IMR-90 (cell line): ENCODE results near the gene MAML3. TPM values are rescaled to one million over a fixed set of nuclear protein-coding genes. Genes with fewer than 3 reads are reported as not detected.

ENCODE experiments used
- ATAC-seq: fragments of 200-7000 bp; cut with Tn5 transposase; 2 replicates; pipeline ENCODE4 v1.9.1; 2020; ENCODE audit warnings: low read depth, mild to moderate bottlenecking, moderate library complexity
- BruUV-seq: library from RNA; stranded (reverse); fragments of 400-500 nt; replicated peaks from 2 replicates; lab custom pipeline; 2021; lab: Mats Ljungman, UMichigan
- CTCF ChIA-PET: fragments of 300-600 bp; formaldehyde crosslinking; extraction: SDS; loops from one replicate; lab custom pipeline; 2021; ENCODE audit warnings: antibody characterized with exemption; lab: Yijun Ruan, JAX
- POLR2A ChIA-PET: fragments of 300-600 bp; sonication (Branson Sonifier 250); formaldehyde crosslinking; loops from one replicate; lab custom pipeline; 2022; ENCODE audit warnings: antibody characterized with exemption; ENCODE audit not compliant: unreplicated experiment; lab: Charles Lee
- DNase-seq: peaks from one replicate; pipeline ENCODE4 v3.0.0; 2013
- H2AFZ ChIP-seq: replicated peaks from 2 replicates; pipeline ENCODE3; 2013; ENCODE audit warnings: low read length, mild to moderate bottlenecking; ENCODE audit not compliant: poor library complexity
- H2AK5ac ChIP-seq: 2 replicates; pipeline ENCODE4 v1.6.1; 2013; ENCODE audit warnings: low read depth, low read length, inconsistent platforms
- H2AK9ac ChIP-seq: replicated peaks from 2 replicates; pipeline ENCODE3; 2013; ENCODE audit warnings: mild to moderate bottlenecking, low read depth, low read length, moderate library complexity; ENCODE audit not compliant: poor library complexity
- H2BK120ac ChIP-seq: 2 replicates; pipeline ENCODE4 v1.6.1; 2013; ENCODE audit warnings: low read depth, low read length, inconsistent platforms
- H2BK15ac ChIP-seq: 3 replicates; pipeline ENCODE4 v1.6.1; 2013; ENCODE audit warnings: low read depth, low read length, inconsistent platforms
- H2BK20ac ChIP-seq: 2 replicates; pipeline ENCODE4 v1.6.1; 2013; ENCODE audit warnings: low read depth, mild to moderate bottlenecking, inconsistent platforms, low read length, moderate library complexity
- H2BK5ac ChIP-seq: 2 replicates; pipeline ENCODE4 v1.6.1; 2013; ENCODE audit warnings: mild to moderate bottlenecking, low read depth, low read length, inconsistent platforms; ENCODE audit not compliant: poor library complexity, severe bottlenecking
- H3K14ac ChIP-seq: replicated peaks from 2 replicates; pipeline ENCODE4 v1.6.1; 2013; ENCODE audit warnings: low read depth, low read length, inconsistent platforms
- H3K18ac ChIP-seq: 2 replicates; pipeline ENCODE4 v1.6.1; 2013; ENCODE audit warnings: low read depth, low read length, control low read depth
- H3K23ac ChIP-seq: 2 replicates; pipeline ENCODE4 v1.6.1; 2013; ENCODE audit warnings: low read depth, low read length, inconsistent platforms
- H3K27ac ChIP-seq: 2 replicates; pipeline ENCODE4 v1.5.1; 2013; ENCODE audit warnings: mild to moderate bottlenecking, control low read depth, low read length; ENCODE audit not compliant: insufficient read depth
- H3K27me3 ChIP-seq: 2 replicates; pipeline ENCODE4 v1.6.1; 2013; ENCODE audit warnings: low read length; ENCODE audit not compliant: control insufficient read depth, insufficient read depth
- H3K36me3 ChIP-seq: 2 replicates; pipeline ENCODE4 v1.6.1; 2013; ENCODE audit warnings: low read length, mixed read lengths; ENCODE audit not compliant: control insufficient read depth, insufficient read depth
- H3K4ac ChIP-seq: 2 replicates; pipeline ENCODE4 v1.6.1; 2013; ENCODE audit warnings: low read depth, low read length, inconsistent platforms
- H3K4me1 ChIP-seq: 2 replicates; pipeline ENCODE4 v1.6.1; 2013; ENCODE audit warnings: low read length, mixed read lengths; ENCODE audit not compliant: control insufficient read depth, insufficient read depth
- H3K4me2 ChIP-seq: 2 replicates; pipeline ENCODE4 v1.6.1; 2013; ENCODE audit warnings: low read depth, mild to moderate bottlenecking, control low read depth, low read length, moderate library complexity
- H3K4me3 ChIP-seq: 2 replicates; pipeline ENCODE4 v1.5.1; 2013; ENCODE audit warnings: low read depth, mild to moderate bottlenecking, control low read depth, low read length, moderate library complexity; ENCODE audit not compliant: insufficient read depth
- H3K56ac ChIP-seq: 2 replicates; pipeline ENCODE4 v1.6.1; 2013; ENCODE audit warnings: low read length, inconsistent platforms; ENCODE audit not compliant: insufficient read depth; ENCODE audit errors: extremely low read depth
- H3K79me1 ChIP-seq, 2 experiments: 2 replicates each; pipeline ENCODE4 v1.6.1; 2013; ENCODE audit warnings: low read length in 2 of 2, inconsistent platforms in 1 of 2, low read depth in 1 of 2
- H3K9ac ChIP-seq: 2 replicates; pipeline ENCODE4 v1.6.1; 2013; ENCODE audit warnings: low read depth, low read length, control low read depth
- H3K9me1 ChIP-seq: 2 replicates; pipeline ENCODE4 v1.6.1; 2013; ENCODE audit warnings: low read length, inconsistent platforms; ENCODE audit not compliant: insufficient read depth
- H3K9me3 ChIP-seq: 2 replicates; pipeline ENCODE4 v1.6.1; 2013; ENCODE audit warnings: low read length; ENCODE audit not compliant: control insufficient read depth, insufficient read depth
- H4K20me1 ChIP-seq: 2 replicates; pipeline ENCODE4 v1.6.1; 2013; ENCODE audit warnings: low read length, inconsistent platforms; ENCODE audit not compliant: insufficient read depth
- H4K5ac ChIP-seq: 2 replicates; pipeline ENCODE4 v1.6.1; 2013; ENCODE audit warnings: mild to moderate bottlenecking, low read depth, low read length, control low read depth
- H4K8ac ChIP-seq, 2 experiments: 2 replicates each; pipeline ENCODE4 v1.6.1; 2013; ENCODE audit warnings: low read depth in 2 of 2, low read length in 2 of 2, control low read depth in 1 of 2, inconsistent platforms in 1 of 2
- H4K91ac ChIP-seq: 2 replicates; pipeline ENCODE4 v1.6.1; 2013; ENCODE audit warnings: low read depth, low read length, inconsistent platforms; ENCODE audit not compliant: insufficient read depth
- RFX5 ChIP-seq: IDR thresholded peaks from 2 replicates; pipeline ENCODE4 v1.8.0; 2012; ENCODE audit warnings: low read depth, mild to moderate bottlenecking, low read length, moderate library complexity
- WGBS, 2 experiments: methylation state at CpG; one replicate each; pipeline versions ENCODE4 v1.1.5 to v1.1.7; 2013; ENCODE audit warnings: missing lambda C conversion rate in 2 of 2; ENCODE audit not compliant: insufficient read length in 1 of 2; ENCODE audit errors: extremely low coverage in 2 of 2; 5-methylcytosine and 5-hydroxymethylcytosine counted together
- dilution Hi-C: fragments of 300-500 bp; cut with HindIII; formaldehyde crosslinking; loops from one replicate; pipeline ENCODE4 v1.14.3; 2018; ENCODE audit warnings: low sequenced_read_pairs; ENCODE audit not compliant: unreplicated experiment
- in situ Hi-C: fragments of 300-500 bp; cut with MboI; formaldehyde crosslinking; loops from 3 replicates; pipeline ENCODE4 v1.14.3; 2019; ENCODE audit warnings: low sequenced_read_pairs, inconsistent platforms, mixed read lengths
- intact Hi-C: fragments of 100-400 bp; cut with micrococcal nuclease; formaldehyde crosslinking; loops from 2 replicates; pipeline ENCODE4 v1.10.0; 2022
- polyA plus RNA-seq, 3 experiments: library from polyadenylated mRNA; depleted of rRNA; stranded (reverse); fragments of >200 nt; gene quantifications; 2 replicates each; pipeline ENCODE4 v1.2.3, GENCODE V29; 2012; ENCODE audit warnings: low replicate concordance in 1 of 3
- total RNA-seq: library from RNA; depleted of rRNA; stranded (reverse); fragments of >200 nt; gene quantifications from 2 replicates; pipeline ENCODE4 v1.2.3, GENCODE V29; 2012

MAML3 gene
- total and polyA plus RNA-seq, 2 of the 4 experiments (the other 2 are of a cell fraction), result 0.90 to 1.7 TPM

GRCh38 chr4:139736274-139736660 is 417.7 kb downstream of the MAML3 start:
- no TSS peak for BruUV-seq
- WGBS, 2 experiments, result no CpG with 5 or more reads among the region's 5 CpGs

More at GRCh38 chr4:139736274-139736660, 417.7 kb downstream of the MAML3 start:
- Histone ChIP-seq H3K14ac (no peak overlapping the region), H3K56ac (no peak overlapping the region), H3K23ac (no peak overlapping the region), H3K79me1 (no peaks in the 10 kb centered on the region), H2AK5ac (no peak overlapping the region), H2AFZ (no peak overlapping the region), H4K5ac (no peak overlapping the region), H3K9me3 (no peaks in the 10 kb centered on the region), H3K9me1 (no peaks in the 10 kb centered on the region; the same call in 1 of the 2 replicates), H2AK9ac (no peak overlapping the region), H3K27ac (no peak overlapping the region), H3K4ac (no peak overlapping the region), H2BK5ac (no peak overlapping the region), H3K4me2 (no peak overlapping the region), H3K4me1 (peaks cover 13% of the 10 kb centered on the region), H2BK120ac (no peak overlapping the region), H3K27me3 (no peaks in the 10 kb centered on the region), H4K8ac (no peak overlapping the region), H3K18ac (no peak overlapping the region), H4K91ac (no peak overlapping the region), H4K20me1 (no peaks in the 10 kb centered on the region; the same call in 1 of the 2 replicates), H2BK20ac (no peak overlapping the region), H2BK15ac (no peak overlapping the region), H3K4me3 (no peak overlapping the region), H3K9ac (no peak overlapping the region), H3K36me3 (no peaks in the 10 kb centered on the region)
- POLR2A ChIA-PET, result no interaction called here
- in situ Hi-C loops, result loop anchor here (10.0 kb wide), 2 partner anchors 419 to 519 kb away; partner anchors contain the start of gene MAML3
- TF ChIP-seq RFX5, result no peak
- DNase-seq, result no peak
- dilution Hi-C loops, result no loop called here
- intact Hi-C loops, result loop anchor here (5.0 to 10.0 kb wide), 4 partner anchors 276 to 1109 kb away; no protein-coding TSS in a partner anchor
- CTCF ChIA-PET, result interaction anchor here (1.2 kb wide), 1 partner anchor 517 kb away, joined by 4 read pairs; no protein-coding TSS in a partner anchor
- no peak for ATAC-seq
